CD14-positive monocyte (primary cell): ENCODE results near the gene PNMA6E. TPM values are rescaled to one million over a fixed set of nuclear protein-coding genes. Genes with fewer than 3 reads are reported as not detected.

Experiments used
- DNase-seq, 3 donors: peaks; one replicate each; pipeline ENCODE4 v3.0.0-alpha.2; 2011 to 2022
- H2AFZ ChIP-seq: 2 replicates; pipeline ENCODE4 v1.6.0; 2012; ENCODE audit warnings: mild to moderate bottlenecking, low read depth, low read length, inconsistent platforms; ENCODE audit not compliant: insufficient read depth, poor library complexity, severe bottlenecking
- H3K27ac ChIP-seq, 2 donors: 1 replicate in 1 of 2; 2 replicates in 1 of 2; pipeline ENCODE4 v1.5.1; 2012 to 2013; ENCODE audit warnings: low read length in 2 of 2, control low read depth in 1 of 2, inconsistent platforms in 1 of 2, low read depth in 1 of 2, mild to moderate bottlenecking in 1 of 2
- H3K27me3 ChIP-seq, 2 donors: one replicate each; pipeline versions ENCODE4 v1.6.0 to v1.6.1; 2011 to 2013; ENCODE audit warnings: low read length in 2 of 2; ENCODE audit not compliant: control insufficient read depth in 2 of 2, insufficient read depth in 2 of 2
- H3K36me3 ChIP-seq, 2 donors: replicated peaks in 1 of 2; 1 replicate in 1 of 2; 2 replicates in 1 of 2; pipeline versions ENCODE4 v1.5.1 to v1.6.1; 2012 to 2013; ENCODE audit warnings: low read length in 2 of 2, control low read depth in 1 of 2, inconsistent platforms in 1 of 2, mild to moderate bottlenecking in 1 of 2; ENCODE audit not compliant: insufficient read depth in 2 of 2, control insufficient read depth in 1 of 2
- H3K4me1 ChIP-seq, 2 donors: 1 replicate in 1 of 2; 2 replicates in 1 of 2; pipeline versions ENCODE4 v1.5.1 to v1.6.1; 2012 to 2013; ENCODE audit warnings: low read length in 2 of 2, control low read depth in 1 of 2, inconsistent platforms in 1 of 2, mild to moderate bottlenecking in 1 of 2, moderate library complexity in 1 of 2; ENCODE audit not compliant: insufficient read depth in 2 of 2, control insufficient read depth in 1 of 2
- H3K4me2 ChIP-seq: replicated peaks from 2 replicates; pipeline ENCODE3; 2012; ENCODE audit warnings: low read length, moderate library complexity, mild to moderate bottlenecking; ENCODE audit not compliant: poor library complexity, severe bottlenecking; ENCODE audit errors: extremely low read depth
- H3K4me3 ChIP-seq, 3 experiments: fragments of 200-600 bp in 1 of 3; sonication (generic) in 1 of 3; replicated peaks in 1 of 3; 1 replicate in 2 of 3; 2 replicates in 1 of 3; pipeline ENCODE4 v1.5.1; 2011 to 2013; ENCODE audit warnings: low read length in 3 of 3, mild to moderate bottlenecking in 3 of 3, control low read depth in 2 of 3, low read depth in 2 of 3, inconsistent platforms in 1 of 3, moderate library complexity in 1 of 3
- H3K79me2 ChIP-seq: 2 replicates; pipeline ENCODE4 v1.6.0; 2012; ENCODE audit warnings: mild to moderate bottlenecking, control low read depth, inconsistent platforms, low read length, moderate library complexity; ENCODE audit not compliant: insufficient read depth
- H3K9ac ChIP-seq: 2 replicates; pipeline ENCODE4 v1.6.0; 2017; ENCODE audit warnings: low read length, mild to moderate bottlenecking; ENCODE audit not compliant: insufficient read depth, poor library complexity, severe bottlenecking
- H3K9me3 ChIP-seq, 2 donors: replicated peaks in 1 of 2; 1 replicate in 1 of 2; 2 replicates in 1 of 2; pipeline versions ENCODE4 v1.5.1 to v1.6.1; 2012 to 2013; ENCODE audit warnings: low read length in 2 of 2, control low read depth in 1 of 2; ENCODE audit not compliant: control insufficient read depth in 1 of 2, insufficient read depth in 1 of 2
- H4K20me1 ChIP-seq: 2 replicates; pipeline ENCODE4 v1.6.0; 2012; ENCODE audit warnings: mild to moderate bottlenecking, low read length, control low read depth, moderate library complexity; ENCODE audit not compliant: insufficient read depth
- H3K27ac Mint-ChIP-seq, 7 donors: one replicate each; pipeline ENCODE4 v1.8.0; 2020; ENCODE audit warnings: mild to moderate bottlenecking in 7 of 7, mixed read lengths in 7 of 7, moderate library complexity in 6 of 7, inconsistent platforms in 2 of 7
- H3K27me3 Mint-ChIP-seq, 3 donors: one replicate each; pipeline ENCODE4 v1.8.0; 2021 to 2022; ENCODE audit warnings: low read depth in 3 of 3, mild to moderate bottlenecking in 3 of 3, mixed read lengths in 3 of 3, moderate library complexity in 3 of 3, inconsistent platforms in 1 of 3
- H3K36me3 Mint-ChIP-seq, 2 donors: one replicate each; pipeline ENCODE4 v1.8.0; 2020; ENCODE audit warnings: mixed read lengths in 2 of 2, inconsistent platforms in 1 of 2, mild to moderate bottlenecking in 1 of 2
- H3K4me1 Mint-ChIP-seq: one replicate; pipeline ENCODE4 v1.8.0; 2020; ENCODE audit warnings: mild to moderate bottlenecking, mixed read lengths
- H3K4me3 Mint-ChIP-seq, 2 donors: one replicate each; pipeline ENCODE4 v1.8.0; 2020; ENCODE audit warnings: mild to moderate bottlenecking in 2 of 2, mixed read lengths in 2 of 2, moderate library complexity in 1 of 2
- H3K9me3 Mint-ChIP-seq, 7 donors: one replicate each; pipeline ENCODE4 v1.8.0; 2020 to 2022; ENCODE audit warnings: mixed read lengths in 7 of 7, mild to moderate bottlenecking in 6 of 7, moderate library complexity in 6 of 7, inconsistent platforms in 2 of 7
- WGBS: methylation state at CpG from one replicate; pipeline ENCODE4 v1.1.5; 2013; ENCODE audit warnings: missing lambda C conversion rate; ENCODE audit not compliant: insufficient coverage; 5-methylcytosine and 5-hydroxymethylcytosine counted together
- intact Hi-C, 2 donors: fragments of 100-400 bp; cut with micrococcal nuclease; formaldehyde crosslinking; loops; one replicate each; pipeline versions ENCODE4 v1.15.0 to v1.15.1; 2023
- polyA plus RNA-seq, 3 donors: library from polyadenylated mRNA; depleted of rRNA in 1 of 3; unstranded in 2 of 3; stranded (reverse) in 1 of 3; fragments of 300-500 nt in 2 of 3; fragments of >200 nt in 1 of 3; fragmentation: Illumina TruSeq in 2 of 3; gene quantifications; 1 replicate in 2 of 3; 2 replicates in 1 of 3; pipeline ENCODE4 v1.2.3, GENCODE V29; 2012 to 2021
- TF ChIP-seq, protein P1 (sequence below): fragments of 200-600 bp; IDR thresholded peaks from one replicate; pipeline ENCODE4 v1.8.0; 2022; ENCODE audit warnings: antibody characterized with exemption, mild to moderate bottlenecking

Gene PNMA6E
- polyA plus RNA-seq, 3 donors: not detected

DNA sequence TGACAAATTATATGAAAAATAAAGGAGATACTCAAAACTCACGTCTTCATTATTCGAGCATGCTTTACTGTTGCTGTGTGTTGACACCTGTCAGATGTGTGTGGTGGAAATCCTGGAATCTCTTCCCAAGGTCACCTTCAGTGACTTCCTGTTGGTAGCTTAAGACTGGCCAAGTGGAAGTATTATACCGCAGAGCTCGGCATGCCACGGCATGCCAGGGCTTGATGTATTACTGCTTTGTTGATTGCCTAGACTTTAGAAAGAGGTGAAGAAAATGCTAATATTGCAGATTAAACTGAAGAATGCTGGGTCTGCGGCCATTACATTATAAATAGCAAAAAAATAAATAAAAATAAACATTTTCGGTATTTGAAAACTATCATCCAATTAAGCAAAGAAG lies 40.1 kb upstream of the PNMA6E start:
- TF ChIP-seq, protein P1, sequence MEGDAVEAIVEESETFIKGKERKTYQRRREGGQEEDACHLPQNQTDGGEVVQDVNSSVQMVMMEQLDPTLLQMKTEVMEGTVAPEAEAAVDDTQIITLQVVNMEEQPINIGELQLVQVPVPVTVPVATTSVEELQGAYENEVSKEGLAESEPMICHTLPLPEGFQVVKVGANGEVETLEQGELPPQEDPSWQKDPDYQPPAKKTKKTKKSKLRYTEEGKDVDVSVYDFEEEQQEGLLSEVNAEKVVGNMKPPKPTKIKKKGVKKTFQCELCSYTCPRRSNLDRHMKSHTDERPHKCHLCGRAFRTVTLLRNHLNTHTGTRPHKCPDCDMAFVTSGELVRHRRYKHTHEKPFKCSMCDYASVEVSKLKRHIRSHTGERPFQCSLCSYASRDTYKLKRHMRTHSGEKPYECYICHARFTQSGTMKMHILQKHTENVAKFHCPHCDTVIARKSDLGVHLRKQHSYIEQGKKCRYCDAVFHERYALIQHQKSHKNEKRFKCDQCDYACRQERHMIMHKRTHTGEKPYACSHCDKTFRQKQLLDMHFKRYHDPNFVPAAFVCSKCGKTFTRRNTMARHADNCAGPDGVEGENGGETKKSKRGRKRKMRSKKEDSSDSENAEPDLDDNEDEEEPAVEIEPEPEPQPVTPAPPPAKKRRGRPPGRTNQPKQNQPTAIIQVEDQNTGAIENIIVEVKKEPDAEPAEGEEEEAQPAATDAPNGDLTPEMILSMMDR: no peak
- Histone ChIP-seq H2AFZ (no peak overlapping the region), H3K4me1 (no peaks in the 10 kb centered on the region), H3K27ac (no peak overlapping the region), H3K79me2 (no peaks in the 10 kb centered on the region), H3K4me3 (no peak overlapping the region), H3K36me3 (no peaks in the 10 kb centered on the region), H3K27me3 (no peaks in the 10 kb centered on the region), H3K9me3 (no peaks in the 10 kb centered on the region), H4K20me1 (no peaks in the 10 kb centered on the region), H3K9ac (no peak overlapping the region), H3K4me2 (no peak overlapping the region)
- Mint-ChIP-seq H3K36me3 (no peaks in the 10 kb centered on the region), H3K4me3 (no peak overlapping the region), H3K4me1 (no peaks in the 10 kb centered on the region), H3K9me3 (peaks cover 0 to 2% (median 0%) of the 10 kb centered on the region in 7 donors), H3K27ac (no peak overlapping the region), H3K27me3 (peaks cover 0 to 7% (median 5%) of the 10 kb centered on the region in 3 donors)
- intact Hi-C loops: no loop called here
- no CpG with 5 or more reads among the region's 7 CpGs for WGBS
- DNase-seq: no peak

DNA sequence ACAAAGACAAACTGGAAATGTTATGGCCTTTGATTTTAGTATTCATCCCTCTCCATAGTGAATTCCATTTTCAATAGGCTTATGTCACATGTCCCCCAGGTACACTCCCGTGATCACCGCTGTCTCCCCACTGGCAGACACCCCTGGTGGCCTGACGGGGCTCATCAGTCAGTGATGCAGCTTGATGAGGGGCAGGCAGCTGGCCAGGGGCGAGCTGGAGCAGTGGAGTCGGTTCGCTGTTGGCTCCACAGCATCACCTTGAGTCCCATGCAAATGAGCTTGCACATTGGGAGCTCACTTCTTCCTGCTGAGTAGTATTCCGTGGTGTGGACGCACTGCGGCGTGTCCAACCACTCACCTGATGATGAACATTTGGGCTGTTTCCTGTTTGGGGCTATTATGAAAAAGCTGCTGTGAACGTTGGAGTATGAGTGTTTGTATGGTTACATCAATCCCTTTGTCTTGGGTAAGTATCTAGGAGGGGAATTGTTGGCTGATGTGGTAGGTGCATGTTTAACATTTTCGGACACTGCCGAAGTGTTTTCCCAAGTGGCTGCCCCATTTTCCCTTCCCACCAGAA lies 39.5 kb upstream of the PNMA6E start:
- H3K27ac ChIP-seq: no peak overlapping the region
- H3K4me1 ChIP-seq: no peaks in the 10 kb centered on the region
- TF ChIP-seq, protein P1: no peak
- H3K9me3 Mint-ChIP-seq: peaks cover 0 to 2% (median 0%) of the 10 kb centered on the region in 7 donors
- H4K20me1 ChIP-seq: no peaks in the 10 kb centered on the region
- peaks cover 0 to 7% (median 5%) of the 10 kb centered on the region in 3 donors for H3K27me3 Mint-ChIP-seq
- H3K79me2 ChIP-seq: no peaks in the 10 kb centered on the region
- DNase-seq: no peak
- no peaks in the 10 kb centered on the region for H3K4me1 Mint-ChIP-seq
- 85% methylated on average over 6 of the region's 13 CpGs for WGBS
- H3K36me3 ChIP-seq: no peaks in the 10 kb centered on the region
- H3K4me3 ChIP-seq: no peak overlapping the region
- H3K9me3 ChIP-seq: no peaks in the 10 kb centered on the region
- H3K27ac Mint-ChIP-seq: peak overlapping the region in 1 of 7 donors; percentile 37
- no peak overlapping the region for H3K4me3 Mint-ChIP-seq
- no peak overlapping the region for H3K9ac ChIP-seq
- H3K4me2 ChIP-seq: no peak overlapping the region
- H2AFZ ChIP-seq: no peak overlapping the region
- no peaks in the 10 kb centered on the region for H3K36me3 Mint-ChIP-seq
- H3K27me3 ChIP-seq: no peaks in the 10 kb centered on the region
- intact Hi-C loops: no loop called here
